HG03025 (cell line): ENCODE results near the gene ZSCAN1.
"Not testable (repeated sequence)": the region's sequence is repeated elsewhere in the genome, so short reads cannot be mapped to it uniquely, and the experiment has no call there.

Source experiments
- ATAC-seq: cut with Tn5 transposase; IDR thresholded peaks from one replicate; pipeline ENCODE4 v1.9.1; 2021; ENCODE audit warnings: mild to moderate bottlenecking, moderate library complexity; ENCODE audit not compliant: unreplicated experiment, low FRiP score

Gene ZSCAN1

GRCh38 chr19:58033741-58034476 lies at the start of gene ZSCAN1:
Gene ZSCAN1, plus strand, starts transcription at chr19:58034025. Its CDS starts 3,812 bp downstream, at chr19:58037837.
- ATAC-seq = no peak

GRCh38 chr19:57992841-57993240 lies 41.0 kb upstream of the ZSCAN1 start:
- no peak for ATAC-seq

GRCh38 chr19:58000677-58001076 lies 33.1 kb upstream of the ZSCAN1 start:
- no peak for ATAC-seq

- no peak for ATAC-seq
Measured at GRCh38 chr19:58001895-58002369, 31.9 kb upstream of the ZSCAN1 start.

- peak; percentile 91 for ATAC-seq
Measured at GRCh38 chr19:58002384-58003173, 31.2 kb upstream of the ZSCAN1 start, which contains the start of gene ZNF606. Gene ZNF606, minus strand, starts transcription at chr19:58002820. Its CDS starts 1,501 bp downstream, at chr19:58001319.

- no peak for ATAC-seq
Measured at GRCh38 chr19:58003174-58003828, 30.5 kb upstream of the ZSCAN1 start.

- no peak for ATAC-seq
Measured at GRCh38 chr19:58007285-58007684, 26.5 kb upstream of the ZSCAN1 start.

- not testable (repeated sequence) for ATAC-seq
Measured at GRCh38 chr19:58008877-58009276, 24.9 kb upstream of the ZSCAN1 start.

- no peak for ATAC-seq
Measured at GRCh38 chr19:58009301-58009665, 24.5 kb upstream of the ZSCAN1 start.

- no peak for ATAC-seq
Measured at GRCh38 chr19:58009666-58010301, 24.0 kb upstream of the ZSCAN1 start.

GRCh38 chr19:58010507-58010906 lies 23.3 kb upstream of the ZSCAN1 start:
- no peak for ATAC-seq

- no peak for ATAC-seq
Measured at GRCh38 chr19:58014141-58014540, 19.7 kb upstream of the ZSCAN1 start.

GRCh38 chr19:58020129-58020528 lies 13.7 kb upstream of the ZSCAN1 start:
- ATAC-seq = no peak

GRCh38 chr19:58021541-58022282 lies 12.1 kb upstream of the ZSCAN1 start:
- ATAC-seq = no peak

- no peak for ATAC-seq
Measured at GRCh38 chr19:58022283-58022660, 11.6 kb upstream of the ZSCAN1 start.

- ATAC-seq = no peak
Measured at GRCh38 chr19:58024661-58025060, 9.2 kb upstream of the ZSCAN1 start.

GRCh38 chr19:58034477-58034793 lies 610 bp downstream of the ZSCAN1 start:
- ATAC-seq = no peak

GRCh38 chr19:58035863-58036262 lies 2.0 kb downstream of the ZSCAN1 start:
- no peak for ATAC-seq

GRCh38 chr19:58037927-58038687 lies 4.3 kb downstream of the ZSCAN1 start:
- no peak for ATAC-seq
